ENCODE data around the gene TIPIN. TPM values are rescaled to one million over a fixed set of nuclear protein-coding genes. Genes with fewer than 3 reads are reported as not detected.

The TIPIN gene, protein sequence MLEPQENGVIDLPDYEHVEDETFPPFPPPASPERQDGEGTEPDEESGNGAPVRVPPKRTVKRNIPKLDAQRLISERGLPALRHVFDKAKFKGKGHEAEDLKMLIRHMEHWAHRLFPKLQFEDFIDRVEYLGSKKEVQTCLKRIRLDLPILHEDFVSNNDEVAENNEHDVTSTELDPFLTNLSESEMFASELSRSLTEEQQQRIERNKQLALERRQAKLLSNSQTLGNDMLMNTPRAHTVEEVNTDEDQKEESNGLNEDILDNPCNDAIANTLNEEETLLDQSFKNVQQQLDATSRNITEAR
- total RNA-seq = 9.9 and 10.0 TPM in 2 replicates

DNA sequence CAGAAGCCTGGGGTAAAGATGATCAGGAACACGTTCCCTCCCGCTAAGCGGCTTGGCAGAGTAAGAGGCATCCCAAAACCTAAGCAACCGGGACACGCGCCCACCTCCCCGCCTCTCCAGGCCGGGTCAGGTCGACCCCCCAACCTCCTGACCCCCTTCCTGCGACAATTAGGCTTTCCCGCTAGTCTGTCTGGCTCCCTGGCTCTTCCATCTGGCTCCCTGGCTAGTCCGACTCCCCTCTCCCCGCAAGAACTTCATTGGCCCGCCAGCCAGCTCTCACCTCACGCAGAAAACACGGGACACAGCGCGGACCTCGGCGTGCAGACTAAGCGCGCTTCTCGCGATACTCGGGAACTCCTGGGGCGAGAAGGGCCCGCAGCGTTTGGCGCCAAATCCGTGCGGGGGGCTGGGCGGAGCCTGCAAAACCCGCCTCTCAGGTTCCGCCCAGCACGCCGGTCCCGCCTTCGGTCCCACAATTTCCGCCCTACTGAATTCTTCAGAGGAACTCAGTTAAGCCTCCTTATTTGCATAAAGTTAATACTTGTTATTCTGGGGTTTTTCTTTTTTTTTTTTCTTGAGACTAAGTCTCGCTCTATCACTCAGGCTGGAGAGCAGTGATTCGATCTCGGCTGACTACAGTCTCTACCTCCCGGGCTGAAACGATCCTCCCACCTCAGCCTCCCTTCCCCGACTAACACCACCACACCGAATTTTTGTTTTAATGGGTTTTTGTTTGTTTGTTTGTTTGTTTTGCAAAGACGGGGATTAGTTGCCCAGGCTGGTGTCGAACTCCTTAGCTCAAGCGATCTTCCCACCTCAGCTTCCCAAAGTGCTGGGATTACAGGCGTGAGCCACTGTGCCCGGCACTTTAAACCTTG lies at the start of gene TIPIN:
Gene TIPIN (minus strand): TSS at position 327 of the 878 bp plus-strand sequence. CDS start 3,738 bp downstream, outside the sequence.

DNA sequence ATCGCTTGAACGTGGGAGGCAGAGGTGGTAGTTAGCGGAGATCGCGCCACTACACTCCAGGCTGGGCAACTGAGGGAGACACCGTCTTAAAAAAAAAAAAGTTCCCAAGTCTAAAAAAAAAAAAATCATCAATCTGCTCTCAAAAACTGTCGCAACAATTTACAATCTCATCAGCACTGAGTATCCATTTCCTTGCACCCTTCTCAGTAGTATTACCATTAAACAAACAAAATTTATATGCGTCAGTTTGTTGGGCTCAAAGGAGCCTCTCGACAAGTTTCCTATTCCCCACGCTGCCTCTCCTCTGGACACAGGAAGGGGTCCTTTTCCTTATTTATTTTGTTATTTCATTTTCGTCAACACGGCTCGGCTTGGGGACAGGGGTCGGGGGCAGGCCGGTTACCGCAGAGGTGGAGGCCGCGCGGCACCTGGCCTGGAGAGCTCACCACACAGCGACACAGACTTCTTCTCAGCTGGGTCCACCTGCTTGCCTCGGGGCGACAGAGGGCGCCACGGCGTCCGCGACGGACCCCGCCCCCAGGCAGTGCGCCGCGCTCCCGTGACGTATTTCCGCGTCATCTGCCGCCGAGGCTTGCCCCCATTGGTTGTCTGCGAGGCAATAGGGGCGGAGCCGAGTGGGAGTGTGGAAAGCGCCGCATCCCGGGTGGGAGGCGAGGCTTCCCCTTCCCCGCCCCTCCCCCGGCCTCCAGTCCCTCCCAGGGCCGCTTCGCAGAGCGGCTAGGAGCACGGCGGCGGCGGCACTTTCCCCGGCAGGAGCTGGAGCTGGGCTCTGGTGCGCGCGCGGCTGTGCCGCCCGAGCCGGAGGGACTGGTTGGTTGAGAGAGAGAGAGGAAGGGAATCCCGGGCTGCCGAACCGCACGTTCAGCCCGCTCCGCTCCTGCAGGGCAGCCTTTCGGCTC lies 30.0 kb upstream of the TIPIN start, which contains the start of gene MAP2K1:
Gene MAP2K1 (plus strand): TSS at position 709 of the 920 bp plus-strand sequence. CDS start 436 bp downstream, outside the sequence.

DNA sequence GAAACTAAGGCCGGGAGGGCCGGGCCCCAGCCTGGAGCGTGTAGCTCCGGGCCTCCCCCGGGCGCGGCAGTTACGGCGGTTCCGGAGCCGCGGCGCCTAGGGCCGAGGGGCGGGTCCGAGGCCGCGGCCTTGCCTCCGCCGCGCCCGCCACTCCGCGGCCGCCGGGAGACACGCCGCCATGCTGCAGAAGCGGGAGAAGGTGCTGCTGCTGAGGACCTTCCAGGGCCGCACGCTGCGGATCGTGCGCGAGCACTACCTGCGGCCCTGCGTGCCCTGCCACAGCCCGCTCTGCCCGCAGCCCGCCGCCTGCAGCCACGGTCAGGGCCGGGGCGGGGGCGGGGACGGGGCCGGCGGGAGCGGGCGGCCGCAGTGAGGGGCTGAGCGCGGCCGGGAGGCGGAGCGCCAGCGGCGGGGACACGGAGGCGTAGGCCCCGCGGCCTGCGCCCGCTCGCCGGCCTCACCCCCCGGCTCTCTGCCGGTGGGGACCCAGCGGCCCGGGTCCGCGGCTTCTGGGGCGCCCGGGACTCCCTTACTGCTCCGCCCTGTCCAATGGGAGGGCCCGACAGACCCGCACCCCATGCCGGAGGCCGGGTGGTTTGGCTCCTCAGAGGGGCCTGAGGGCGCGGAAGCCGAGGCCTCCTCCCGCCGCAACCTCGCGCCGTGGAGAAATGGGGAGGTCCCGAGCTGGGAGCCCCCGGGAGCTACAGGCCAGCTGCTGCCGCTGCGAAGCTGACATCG lies 62.9 kb downstream of the TIPIN start, which contains the start of gene DIS3L:
Gene DIS3L (plus strand): TSS at position 150 of the 738 bp plus-strand sequence. CDS start 29 bp downstream, at position 179.

Other genes starting within 250 kb of the TIPIN start
- gene MEGF11, start 102.9 kb downstream of the TIPIN start, total RNA-seq = not detected in 2 replicates
- 22.4 and 34.1 TPM in 2 replicates for gene DIS3L, start 63.1 kb downstream of the TIPIN start, total RNA-seq
- 12.0 and 25.8 TPM in 2 replicates for gene MAP2K1, start 30.2 kb upstream of the TIPIN start, total RNA-seq
- gene SNAPC5, start 141.1 kb upstream of the TIPIN start, total RNA-seq = 25.1 and 37.2 TPM in 2 replicates
- gene RPL4, start 148.2 kb upstream of the TIPIN start, total RNA-seq = 1,294 and 2,763 TPM in 2 replicates
- gene ZWILCH, start 148.6 kb upstream of the TIPIN start, total RNA-seq = 7.8 and 10.7 TPM in 2 replicates
- 1.0 and 6.0 TPM in 2 replicates for gene LCTL, start 209.3 kb upstream of the TIPIN start, total RNA-seq